Left ventricle myocardium superior (tissue), 1 donor: ENCODE data around the gene MAP3K2. TPM values are rescaled to one million over a fixed set of nuclear protein-coding genes. Genes with fewer than 3 reads are reported as not detected.

ENCODE experiments used
- ATAC-seq: fragments of 200-7000 bp; cut with Tn5 transposase; one replicate; pipeline ENCODE4 v1.9.1; 2020; ENCODE audit warnings: mild to moderate bottlenecking, moderate library complexity
- DNase-seq: peaks from one replicate; pipeline ENCODE4 v3.0.0-alpha.2; 2020
- intact Hi-C: fragments of 100-400 bp; cut with micrococcal nuclease; formaldehyde crosslinking; loops from one replicate; pipeline ENCODE4 v1.11.0; 2022
- long read RNA-seq: library from polyadenylated mRNA; unstranded; transcript quantifications from one replicate; pipeline ENCODE4 v2.0.0, GENCODE V29; 2021
- total RNA-seq: library from RNA; stranded (reverse); fragmentation: NEBNext Ultra II Directional; extraction: Animal tissue kit (Norgen Biotek cat#: 25700); gene quantifications from one replicate; pipeline ENCODE4 v1.2.1, GENCODE V29; 2021
- donor health status: DM: no; HTN: yes; CAD: no; lungs with severe emphysema.

The MAP3K2 gene, protein sequence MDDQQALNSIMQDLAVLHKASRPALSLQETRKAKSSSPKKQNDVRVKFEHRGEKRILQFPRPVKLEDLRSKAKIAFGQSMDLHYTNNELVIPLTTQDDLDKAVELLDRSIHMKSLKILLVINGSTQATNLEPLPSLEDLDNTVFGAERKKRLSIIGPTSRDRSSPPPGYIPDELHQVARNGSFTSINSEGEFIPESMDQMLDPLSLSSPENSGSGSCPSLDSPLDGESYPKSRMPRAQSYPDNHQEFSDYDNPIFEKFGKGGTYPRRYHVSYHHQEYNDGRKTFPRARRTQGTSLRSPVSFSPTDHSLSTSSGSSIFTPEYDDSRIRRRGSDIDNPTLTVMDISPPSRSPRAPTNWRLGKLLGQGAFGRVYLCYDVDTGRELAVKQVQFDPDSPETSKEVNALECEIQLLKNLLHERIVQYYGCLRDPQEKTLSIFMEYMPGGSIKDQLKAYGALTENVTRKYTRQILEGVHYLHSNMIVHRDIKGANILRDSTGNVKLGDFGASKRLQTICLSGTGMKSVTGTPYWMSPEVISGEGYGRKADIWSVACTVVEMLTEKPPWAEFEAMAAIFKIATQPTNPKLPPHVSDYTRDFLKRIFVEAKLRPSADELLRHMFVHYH
- total RNA-seq = 24.9 TPM
- long read RNA-seq, partial matches to known transcripts = 2 of 41 reads
- long read RNA-seq, other reads (novel, unspliced or antisense) = 39 of 41 reads

DNA sequence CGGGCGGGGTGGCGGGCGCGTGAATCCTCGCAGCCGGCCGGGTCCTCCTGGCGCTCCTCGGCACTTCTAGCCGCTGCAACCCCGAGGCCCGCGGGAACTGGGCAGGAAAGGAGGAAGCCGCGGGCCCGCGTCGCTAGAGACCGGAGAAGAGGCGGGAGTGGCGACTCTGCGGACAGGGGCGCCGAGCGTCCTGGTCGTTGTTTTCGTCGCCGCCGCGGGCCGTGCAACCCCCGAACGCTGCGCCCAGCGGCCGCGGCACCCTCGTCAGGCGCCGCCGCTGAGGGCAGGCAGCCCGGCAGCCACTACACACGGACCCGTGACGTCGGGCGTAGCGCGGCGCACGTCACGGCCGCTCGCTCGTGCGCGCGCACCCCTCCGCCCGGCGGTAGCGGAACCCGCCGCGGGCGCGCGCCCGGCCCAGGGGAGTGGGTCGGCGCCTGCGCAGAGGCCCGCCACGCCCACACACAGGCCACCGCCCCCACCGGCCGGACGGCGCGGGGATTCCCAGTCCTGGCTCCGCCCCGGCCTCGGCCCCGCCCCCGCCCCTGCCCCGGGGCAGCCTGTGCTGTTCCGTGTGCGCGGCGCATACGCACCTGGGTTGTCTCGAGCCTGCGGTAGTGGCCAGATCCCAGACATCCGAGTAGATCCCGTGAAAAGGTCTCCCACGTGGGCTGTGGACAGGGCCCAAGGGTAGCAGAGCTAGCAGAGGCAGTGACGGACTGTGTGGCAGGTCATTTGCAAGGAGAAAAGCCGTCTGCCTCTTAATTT is at the start of gene MAP3K2:
TSS of gene MAP3K2 (minus strand) at position 321 of the 768 bp plus-strand sequence. CDS start 44,846 bp downstream, outside the sequence.
- ATAC-seq (peak; percentile 92), DNase-seq (peak; percentile 98)
- intact Hi-C loops = no loop called here

DNA sequence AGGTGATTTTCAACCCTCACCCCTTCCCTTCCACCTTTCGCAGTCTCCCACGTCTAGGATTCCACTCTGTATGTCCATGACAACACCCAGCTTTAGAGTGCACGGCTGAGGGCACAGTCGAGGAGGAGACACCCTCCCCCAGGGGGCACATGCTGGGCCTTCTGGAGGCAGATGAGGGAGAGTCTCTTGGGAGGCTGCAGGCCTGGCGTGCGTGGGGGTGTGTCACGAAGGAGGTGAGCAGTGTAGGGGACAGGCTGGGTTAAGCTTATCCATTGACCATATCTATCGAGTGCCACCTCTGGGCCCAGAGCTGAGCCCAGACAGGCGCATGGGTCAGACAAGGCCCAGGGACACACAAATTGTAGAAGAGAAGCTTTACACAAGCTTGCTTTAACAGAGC is 49.3 kb upstream of the MAP3K2 start:
- no peak for ATAC-seq
- intact Hi-C loops = no loop called here
- DNase-seq = no peak

DNA sequence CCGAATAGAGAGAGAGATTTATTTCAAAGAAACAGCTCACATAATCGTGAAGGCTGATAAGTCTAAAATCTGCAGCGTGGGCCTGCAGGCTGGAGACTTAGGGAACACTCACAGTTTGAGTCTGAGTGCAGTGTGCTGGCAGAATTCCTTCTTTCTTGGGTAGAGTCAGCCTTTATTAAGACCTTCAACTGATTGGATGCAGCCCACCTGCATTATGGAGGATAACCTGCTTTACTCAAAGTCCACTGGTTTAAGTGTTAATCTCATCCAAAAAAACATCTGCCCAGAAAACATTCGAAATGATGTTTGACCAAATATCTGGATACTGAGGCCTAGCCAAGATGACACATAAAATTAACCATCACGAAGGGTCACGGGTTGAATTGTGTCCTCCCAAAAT is 46.7 kb upstream of the MAP3K2 start:
- ATAC-seq (no peak), DNase-seq (no peak)
- intact Hi-C loops = no loop called here

DNA sequence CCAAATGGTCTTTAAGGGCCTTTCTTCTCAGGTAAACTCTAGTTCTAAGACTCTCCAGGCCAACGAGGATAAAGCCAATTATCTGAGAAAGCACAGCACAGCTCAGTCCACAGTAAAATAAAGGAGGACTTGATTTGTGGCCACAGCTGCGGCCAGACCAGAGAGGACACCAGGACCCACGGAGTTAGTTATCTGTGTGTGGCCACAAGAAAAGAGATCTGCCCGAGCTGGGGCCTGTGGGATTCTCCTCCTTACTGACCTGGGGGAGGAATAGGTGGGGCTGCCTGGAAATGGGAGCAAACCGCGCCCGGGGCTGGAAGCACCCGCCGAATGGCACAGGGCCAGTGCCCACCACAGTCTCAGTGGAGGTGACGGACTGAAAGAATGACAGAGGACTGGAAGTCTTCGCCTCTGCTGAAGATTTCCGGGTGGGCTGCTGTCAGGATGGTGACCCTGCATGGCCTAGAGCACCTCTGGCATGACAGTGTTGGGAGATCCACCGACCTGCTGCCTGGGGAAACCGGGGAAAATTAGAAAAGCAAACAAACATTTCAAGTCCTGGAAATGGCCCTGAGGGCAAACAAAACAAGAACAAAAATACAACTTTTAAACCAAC is 43.7 kb upstream of the MAP3K2 start:
- DNase-seq (no peak), ATAC-seq (no peak)
- intact Hi-C loops = no loop called here

DNA sequence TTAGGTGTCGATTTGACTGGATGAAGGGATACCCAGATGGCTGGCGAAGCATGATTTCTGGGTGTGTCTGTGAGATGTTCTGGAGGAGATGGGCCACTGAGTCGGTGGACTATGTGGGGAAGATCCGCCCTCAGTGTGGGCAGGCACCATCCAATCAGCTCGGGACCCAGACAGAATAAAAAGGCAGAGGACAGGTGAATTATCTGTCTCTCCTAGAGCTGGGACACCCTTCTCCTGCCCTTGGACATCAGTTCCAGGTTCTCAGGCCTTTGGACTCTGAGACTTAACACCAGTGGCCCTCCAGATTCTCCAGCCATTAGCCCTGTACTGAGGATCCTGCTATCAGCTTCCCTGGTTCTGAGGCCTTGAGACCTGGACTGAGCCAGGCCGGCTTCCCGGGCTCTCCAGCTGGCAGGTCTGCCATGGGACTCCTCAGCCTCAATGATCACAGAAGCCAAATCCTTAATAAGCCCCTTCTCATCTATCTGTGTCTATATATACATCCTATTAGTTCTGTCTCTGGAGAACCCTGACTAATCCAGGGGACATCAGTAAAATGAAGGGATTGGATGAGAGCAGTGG is 42.2 kb upstream of the MAP3K2 start:
- DNase-seq = no peak
- intact Hi-C loops = no loop called here
- ATAC-seq = no peak

DNA sequence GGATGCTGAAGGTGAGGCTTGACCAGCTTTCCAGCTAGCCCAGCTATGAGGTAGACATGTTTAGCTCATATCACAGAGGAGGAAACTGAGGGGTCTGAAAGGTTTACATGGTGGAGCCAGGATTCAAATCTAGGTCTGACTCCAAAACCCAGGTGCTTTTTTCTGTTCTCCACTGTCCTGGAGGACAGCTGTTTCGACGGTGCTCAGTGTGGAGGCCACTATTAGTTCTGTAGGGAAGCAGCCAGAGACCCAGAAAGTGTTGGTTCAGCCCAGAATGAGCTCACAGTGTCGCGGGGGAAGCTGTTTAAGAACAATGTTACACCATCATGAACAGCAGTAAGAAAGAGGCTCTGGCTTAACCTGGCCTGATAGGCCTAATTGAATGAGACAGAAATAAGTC is 41.5 kb upstream of the MAP3K2 start:
- intact Hi-C loops = no loop called here
- ATAC-seq = no peak
- no peak for DNase-seq

DNA sequence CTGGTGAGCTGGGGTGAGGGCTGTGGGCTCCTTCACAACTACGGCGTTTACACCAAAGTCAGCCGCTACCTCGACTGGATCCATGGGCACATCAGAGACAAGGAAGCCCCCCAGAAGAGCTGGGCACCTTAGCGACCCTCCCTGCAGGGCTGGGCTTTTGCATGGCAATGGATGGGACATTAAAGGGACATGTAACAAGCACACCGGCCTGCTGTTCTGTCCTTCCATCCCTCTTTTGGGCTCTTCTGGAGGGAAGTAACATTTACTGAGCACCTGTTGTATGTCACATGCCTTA is 41.0 kb upstream of the MAP3K2 start:
- DNase-seq (no peak), ATAC-seq (no peak)
- intact Hi-C loops = no loop called here

DNA sequence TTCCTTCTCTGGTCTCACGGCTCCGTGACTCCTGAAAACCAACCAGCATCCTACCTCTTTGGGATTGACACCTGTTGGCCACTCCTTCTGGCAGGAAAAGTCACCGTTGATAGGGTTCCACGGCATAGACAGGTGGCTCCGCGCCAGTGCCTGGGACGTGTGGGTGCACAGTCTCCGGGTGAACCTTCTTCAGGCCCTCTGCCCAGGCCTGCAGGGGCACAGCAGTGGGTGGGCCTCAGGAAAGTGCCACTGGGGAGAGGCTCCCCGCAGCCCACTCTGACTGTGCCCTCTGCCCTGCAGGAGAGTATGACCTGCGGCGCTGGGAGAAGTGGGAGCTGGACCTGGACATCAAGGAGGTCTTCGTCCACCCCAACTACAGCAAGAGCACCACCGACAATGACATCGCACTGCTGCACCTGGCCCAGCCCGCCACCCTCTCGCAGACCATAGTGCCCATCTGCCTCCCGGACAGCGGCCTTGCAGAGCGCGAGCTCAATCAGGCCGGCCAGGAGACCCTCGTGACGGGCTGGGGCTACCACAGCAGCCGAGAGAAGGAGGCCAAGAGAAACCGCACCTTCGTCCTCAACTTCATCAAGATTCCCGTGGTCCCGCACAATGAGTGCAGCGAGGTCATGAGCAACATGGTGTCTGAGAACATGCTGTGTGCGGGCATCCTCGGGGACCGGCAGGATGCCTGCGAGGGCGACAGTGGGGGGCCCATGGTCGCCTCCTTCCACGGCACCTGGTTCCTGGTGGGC is 40.5 kb upstream of the MAP3K2 start:
- intact Hi-C loops = no loop called here
- ATAC-seq (no peak), DNase-seq (no peak)

DNA sequence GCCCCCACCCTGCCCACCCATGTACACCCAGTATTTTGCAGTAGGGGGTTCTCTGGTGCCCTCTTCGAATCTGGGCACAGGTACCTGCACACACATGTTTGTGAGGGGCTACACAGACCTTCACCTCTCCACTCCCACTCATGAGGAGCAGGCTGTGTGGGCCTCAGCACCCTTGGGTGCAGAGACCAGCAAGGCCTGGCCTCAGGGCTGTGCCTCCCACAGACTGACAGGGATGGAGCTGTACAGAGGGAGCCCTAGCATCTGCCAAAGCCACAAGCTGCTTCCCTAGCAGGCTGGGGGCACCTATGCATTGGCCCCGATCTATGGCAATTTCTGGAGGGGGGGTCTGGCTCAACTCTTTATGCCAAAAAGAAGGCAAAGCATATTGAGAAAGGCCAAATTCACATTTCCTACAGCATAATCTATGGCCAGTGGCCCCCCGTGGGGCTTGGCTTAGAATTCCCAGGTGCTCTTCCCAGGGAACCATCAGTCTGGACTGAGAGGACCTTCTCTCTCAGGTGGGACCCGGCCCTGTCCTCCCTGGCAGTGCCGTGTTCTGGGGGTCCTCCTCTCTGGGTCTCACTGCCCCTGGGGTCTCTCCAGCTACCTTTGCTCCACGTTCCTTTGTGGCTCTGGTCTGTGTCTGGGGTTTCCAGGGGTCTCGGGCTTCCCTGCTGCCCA is 39.7 kb upstream of the MAP3K2 start:
- DNase-seq = no peak

DNA sequence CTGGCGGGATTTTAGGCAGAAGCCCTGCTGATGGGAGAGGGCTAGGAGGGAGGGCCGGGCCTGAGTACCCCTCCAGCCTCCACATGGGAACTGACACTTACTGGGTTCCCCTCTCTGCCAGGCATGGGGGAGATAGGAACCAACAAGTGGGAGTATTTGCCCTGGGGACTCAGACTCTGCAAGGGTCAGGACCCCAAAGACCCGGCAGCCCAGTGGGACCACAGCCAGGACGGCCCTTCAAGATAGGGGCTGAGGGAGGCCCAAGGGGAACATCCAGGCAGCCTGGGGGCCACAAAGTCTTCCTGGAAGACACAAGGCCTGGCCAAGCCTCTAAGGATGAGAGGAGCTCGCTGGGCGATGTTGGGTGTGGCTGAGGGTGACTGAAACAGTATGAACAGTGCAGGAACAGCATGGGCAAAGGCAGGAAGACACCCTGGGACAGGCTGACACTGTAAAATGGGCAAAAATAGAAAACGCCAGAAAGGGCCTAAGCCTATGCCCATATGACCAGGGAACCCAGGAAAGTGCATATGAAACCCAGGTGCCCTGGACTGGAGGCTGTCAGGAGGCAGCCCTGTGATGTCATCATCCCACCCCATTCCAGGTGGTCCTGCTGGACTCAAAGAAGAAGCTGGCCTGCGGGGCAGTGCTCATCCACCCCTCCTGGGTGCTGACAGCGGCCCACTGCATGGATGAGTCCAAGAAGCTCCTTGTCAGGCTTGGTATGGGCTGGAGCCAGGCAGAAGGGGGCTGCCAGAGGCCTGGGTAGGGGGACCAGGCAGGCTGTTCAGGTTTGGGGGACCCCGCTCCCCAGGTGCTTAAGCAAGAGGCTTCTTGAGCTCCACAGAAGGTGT is 39.0 kb upstream of the MAP3K2 start:
- DNase-seq (no peak), ATAC-seq (no peak)
- intact Hi-C loops = no loop called here

More for the DNA sequence above, 39.7 kb upstream of the MAP3K2 start:
- intact Hi-C loops = no loop called here
- ATAC-seq = no peak

DNA sequence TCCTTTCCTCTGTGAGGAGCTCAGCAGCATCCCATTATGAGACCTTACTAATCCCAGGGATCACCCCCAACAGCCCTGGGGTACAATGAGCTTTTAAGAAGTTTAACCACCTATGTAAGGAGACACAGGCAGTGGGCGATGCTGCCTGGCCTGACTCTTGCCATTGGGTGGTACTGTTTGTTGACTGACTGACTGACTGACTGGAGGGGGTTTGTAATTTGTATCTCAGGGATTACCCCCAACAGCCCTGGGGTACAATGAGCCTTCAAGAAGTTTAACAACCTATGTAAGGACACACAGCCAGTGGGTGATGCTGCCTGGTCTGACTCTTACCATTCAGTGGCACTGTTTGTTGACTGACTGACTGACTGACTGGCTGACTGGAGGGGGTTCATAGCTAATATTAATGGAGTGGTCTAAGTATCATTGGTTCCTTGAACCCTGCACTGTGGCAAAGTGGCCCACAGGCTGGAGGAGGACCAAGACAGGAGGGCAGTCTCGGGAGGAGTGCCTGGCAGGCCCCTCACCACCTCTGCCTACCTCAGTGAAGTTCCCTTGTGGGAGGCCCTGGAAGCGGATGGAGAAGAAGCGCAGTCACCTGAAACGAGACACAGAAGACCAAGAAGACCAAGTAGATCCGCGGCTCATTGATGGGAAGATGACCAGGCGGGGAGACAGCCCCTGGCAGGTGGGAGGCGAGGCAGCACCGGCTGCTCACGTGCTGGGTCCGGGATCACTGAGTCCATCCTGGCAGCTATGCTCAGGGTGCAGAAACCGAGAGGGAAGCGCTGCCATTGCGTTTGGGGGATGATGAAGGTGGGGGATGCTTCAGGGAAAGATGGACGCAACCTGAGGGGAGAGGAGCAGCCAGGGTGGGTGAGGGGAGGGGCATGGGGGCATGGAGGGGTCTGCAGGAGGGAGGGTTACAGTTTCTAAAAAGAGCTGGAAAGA is 38.0 kb upstream of the MAP3K2 start:
- ATAC-seq (no peak), DNase-seq (no peak)
- intact Hi-C loops = no loop called here

DNA sequence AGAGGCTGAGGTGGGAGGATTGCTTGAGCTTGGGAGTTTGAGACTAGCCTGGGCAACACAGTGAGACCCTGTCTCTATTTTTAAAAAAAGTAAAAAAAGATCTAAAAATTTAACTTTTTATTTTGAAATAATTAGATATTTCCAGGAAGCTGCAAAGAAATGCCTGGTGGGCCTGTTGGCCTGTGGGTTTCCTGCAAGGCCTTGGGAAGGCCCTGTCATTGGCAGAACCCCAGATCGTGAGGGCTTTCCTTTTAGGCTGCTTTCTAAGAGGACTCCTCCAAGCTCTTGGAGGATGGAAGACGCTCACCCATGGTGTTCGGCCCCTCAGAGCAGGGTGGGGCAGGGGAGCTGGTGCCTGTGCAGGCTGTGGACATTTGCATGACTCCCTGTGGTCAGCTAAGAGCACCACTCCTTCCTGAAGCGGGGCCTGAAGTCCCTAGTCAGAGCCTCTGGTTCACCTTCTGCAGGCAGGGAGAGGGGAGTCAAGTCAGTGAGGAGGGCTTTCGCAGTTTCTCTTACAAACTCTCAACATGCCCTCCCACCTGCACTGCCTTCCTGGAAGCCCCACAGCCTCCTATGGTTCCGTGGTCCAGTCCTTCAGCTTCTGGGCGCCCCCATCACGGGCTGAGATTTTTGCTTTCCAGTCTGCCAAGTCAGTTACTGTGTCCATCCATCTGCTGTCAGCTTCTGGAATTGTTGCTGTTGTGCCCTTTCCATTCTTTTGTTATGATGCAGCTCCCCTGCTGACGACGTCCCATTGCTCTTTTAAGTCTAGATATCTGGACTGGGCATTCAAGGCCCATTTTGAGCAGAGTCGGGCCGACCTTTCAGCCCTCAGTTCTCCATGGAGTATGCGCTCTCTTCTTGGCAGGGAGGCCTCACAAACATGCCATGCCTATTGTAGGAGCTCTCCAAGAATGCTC is 37.1 kb upstream of the MAP3K2 start:
- intact Hi-C loops = no loop called here
- no peak for ATAC-seq
- DNase-seq = no peak

DNA sequence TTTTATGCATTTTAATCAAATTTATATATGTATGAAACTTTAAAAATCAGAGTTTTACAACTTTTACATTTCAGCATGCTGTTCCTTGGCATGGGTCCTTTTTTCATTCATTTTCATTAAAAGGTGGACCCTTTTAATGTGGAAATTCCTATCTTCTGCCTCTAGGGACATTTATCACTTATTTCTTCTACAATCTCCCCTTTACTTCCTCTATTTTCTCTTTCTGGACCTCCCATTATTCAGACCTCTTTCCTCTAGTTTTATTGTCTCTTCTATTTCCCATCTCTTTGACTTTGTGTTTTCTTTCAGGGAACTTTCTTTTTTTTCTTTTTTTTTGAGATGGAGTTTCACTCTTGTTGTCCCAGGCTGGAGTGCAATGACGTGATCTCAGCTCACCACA is 36.1 kb upstream of the MAP3K2 start:
- intact Hi-C loops = no loop called here
- ATAC-seq = no peak

DNA sequence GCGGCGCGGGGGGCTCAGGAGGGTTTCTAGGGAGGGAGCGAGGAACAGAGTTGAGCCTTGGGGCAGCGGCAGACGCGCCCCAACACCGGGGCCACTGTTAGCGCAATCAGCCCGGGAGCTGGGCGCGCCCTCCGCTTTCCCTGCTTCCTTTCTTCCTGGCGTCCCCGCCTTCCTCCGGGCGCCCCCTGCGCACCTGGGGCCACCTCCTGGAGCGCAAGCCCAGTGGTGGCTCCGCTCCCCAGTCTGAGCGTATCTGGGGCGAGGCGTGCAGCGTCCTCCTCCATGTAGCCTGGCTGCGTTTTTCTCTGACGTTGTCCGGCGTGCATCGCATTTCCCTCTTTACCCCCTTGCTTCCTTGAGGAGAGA is 35.7 kb upstream of the MAP3K2 start:
- peak; percentile 11 for ATAC-seq
- intact Hi-C loops = no loop called here
- no peak for DNase-seq

More for the DNA sequence above, 36.1 kb upstream of the MAP3K2 start:
- DNase-seq = no peak
